HepG2 (cell line): ENCODE measurements around the gene CHKA. TPM values are rescaled to one million over a fixed set of nuclear protein-coding genes. Genes with fewer than 3 reads are reported as not detected.
A peak's percentile ranks its signal among the peaks of the same experiment; 100 is the strongest.

ENCODE experiments used
- AFF4 ChIP-seq: sonication (generic); formaldehyde crosslinking; IDR thresholded peaks from 2 replicates; pipeline ENCODE4 v1.4.0; 2020; ENCODE audit warnings: missing genetic modification reagents
- ATF7-NPFF ChIP-seq: sonication (generic); formaldehyde crosslinking; IDR thresholded peaks from 2 replicates; pipeline ENCODE4 v1.8.1; 2023; ENCODE audit warnings: mild to moderate bottlenecking, low read depth, missing genetic modification reagents, moderate library complexity
- FOXP1 ChIP-seq, 2 experiments: fragments of 450-650 bp in 1 of 2; IDR thresholded peaks; 2 replicates each; pipeline ENCODE4 v1.6.1; 2017 to 2018; ENCODE audit warnings: antibody characterized with exemption in 1 of 2
- GTF2F1 ChIP-seq: fragments of 150-350 bp; IDR thresholded peaks from 2 replicates; pipeline ENCODE4 v1.6.1; 2014; ENCODE audit warnings: low read length
- HDAC2 ChIP-seq: sonication (generic); formaldehyde crosslinking; IDR thresholded peaks from 2 replicates; pipeline ENCODE4 v1.4.0; 2020; ENCODE audit warnings: missing genetic modification reagents
- POGK ChIP-seq: sonication (generic); formaldehyde crosslinking; conservative IDR thresholded peaks from 2 replicates; pipeline ENCODE4 v1.8.0; 2022; ENCODE audit warnings: mild to moderate bottlenecking, moderate library complexity, missing genetic modification reagents
- RFX5 ChIP-seq: IDR thresholded peaks from 2 replicates; pipeline ENCODE4 v1.6.1; 2011; ENCODE audit warnings: low read depth, low read length, improper control_type of control experiment
- SP1 ChIP-seq, 2 experiments: fragments of 450-650 bp in 1 of 2; sonication (generic) in 1 of 2; formaldehyde crosslinking in 1 of 2; IDR thresholded peaks; 2 replicates each; pipeline versions ENCODE4 v1.4.0 to v1.6.1; 2016 to 2020; ENCODE audit warnings: missing genetic modification reagents in 1 of 2
- TSC22D2 ChIP-seq: sonication (generic); formaldehyde crosslinking; IDR thresholded peaks from 2 replicates; pipeline ENCODE4 v1.5.1; 2020; ENCODE audit warnings: missing genetic modification reagents, mild to moderate bottlenecking, borderline replicate concordance
- ZBTB25 ChIP-seq: IDR thresholded peaks from 2 replicates; pipeline ENCODE4 v1.6.1; 2018; ENCODE audit warnings: missing genetic modification reagents
- ZHX1 ChIP-seq: sonication (generic); formaldehyde crosslinking; IDR thresholded peaks from 2 replicates; pipeline ENCODE4 v1.8.1; 2022; ENCODE audit warnings: low read depth, mild to moderate bottlenecking, missing genetic modification reagents
- ZNF12 ChIP-seq: sonication (generic); formaldehyde crosslinking; IDR thresholded peaks from 2 replicates; pipeline ENCODE4 v1.5.0; 2020; ENCODE audit warnings: missing genetic modification reagents
- ZNF614 ChIP-seq: IDR thresholded peaks from 2 replicates; pipeline ENCODE4 v1.6.1; 2018; ENCODE audit warnings: missing biosample characterization, missing genetic modification reagents, inconsistent platforms, borderline replicate concordance
- ZNF850 ChIP-seq: sonication (generic); formaldehyde crosslinking; conservative IDR thresholded peaks from 2 replicates; pipeline ENCODE4 v1.9.0; 2021; ENCODE audit warnings: mild to moderate bottlenecking, missing genetic modification reagents
- ZXDC ChIP-seq: sonication (generic); formaldehyde crosslinking; IDR thresholded peaks from 2 replicates; pipeline ENCODE4 v1.5.0; 2020; ENCODE audit warnings: mild to moderate bottlenecking, missing genetic modification reagents
- polyA plus RNA-seq, 8 experiments: library from polyadenylated mRNA; depleted of rRNA in 3 of 8; stranded (reverse) in 7 of 8; unstranded in 1 of 8; fragments of >200 nt; fragmentation: Illumina TruSeq in 4 of 8; extraction: Trizol in 4 of 8; gene quantifications; 2 replicates each; pipeline versions ENCODE4 v1.2.1 to v1.2.3, GENCODE V29; 2011 to 2016; ENCODE audit warnings: low read depth in 4 of 8, missing spikeins in 1 of 8, mixed read lengths in 1 of 8; ENCODE audit not compliant: insufficient read depth in 1 of 8
- total RNA-seq, 5 experiments: library from RNA; depleted of rRNA; stranded (reverse); fragments of >200 nt; fragmentation: Illumina TruSeq; extraction: Trizol; gene quantifications; 2 replicates each; pipeline ENCODE4 v1.2.3, GENCODE V29; 2016; ENCODE audit warnings: low read depth in 1 of 5

Gene CHKA
- total and polyA plus RNA-seq, 2 of the 13 experiments (the other 11 are each of a cell fraction or from before 2014, with no cell fraction given) = 71.6 to 92.7 TPM

- TF ChIP-seq POGK (CRISPR knock-in tag) (peak; percentile 75), SP1 (IDR thresholded peaks at IDR 0.05) (no peak), SP1 (CRISPR knock-in tag; IDR thresholded peaks at IDR 0.05) (peak; percentile 50; the same call in 1 of the 2 replicates), ATF7-NPFF (CRISPR knock-in tag) (peak; percentile 89), GTF2F1 (no peak), ZXDC (CRISPR knock-in tag) (no peak), ZNF850 (CRISPR knock-in tag) (0 out of 2 replicates have a peak, but pooled peaks have one; percentile 84), ZHX1 (CRISPR knock-in tag) (peak; percentile 69; the same call in 1 of the 2 replicates), RFX5 (peak; percentile 77), AFF4 (CRISPR knock-in tag) (no peak), TSC22D2 (CRISPR knock-in tag) (0 out of 2 replicates have a peak, but pooled peaks have one; percentile 32), HDAC2 (CRISPR knock-in tag) (peak; percentile 15), ZNF12 (peak; percentile 42; the same call in 1 of the 2 replicates), FOXP1 (IDR thresholded peaks at IDR 0.05) (no peak), FOXP1 (CRISPR knock-in tag; IDR thresholded peaks at IDR 0.05) (no peak), ZNF614 (CRISPR knock-in tag) (0 out of 2 replicates have a peak, but pooled peaks have one; percentile 22), ZBTB25 (CRISPR knock-in tag) (peak; percentile 45)
Observed at GRCh38 chr11:68121067-68121899, at the start of gene CHKA (continued).
